RCC 7860 (cell line): Measurements from ENCODE around the gene CSF2.
"Not testable (repeated sequence)": the region's sequence is repeated elsewhere in the genome, so short reads cannot be mapped to it uniquely, and the experiment has no call there.

Experiments used
- DNase-seq: peaks from one replicate; pipeline ENCODE4 v3.0.0-alpha.2; 2015; ENCODE audit warnings: low spot score
- FAIRE-seq: peaks from 2 replicates; lab custom pipeline; 2012; peaks lifted over from hg19 to GRCh38; lab: Jason Lieb, UNC

CSF2 gene

GRCh38 chr5:132105688-132106087, 32.1 kb downstream of the CSF2 start:
- DNase-seq (no peak), FAIRE-seq (no peak)

DNA sequence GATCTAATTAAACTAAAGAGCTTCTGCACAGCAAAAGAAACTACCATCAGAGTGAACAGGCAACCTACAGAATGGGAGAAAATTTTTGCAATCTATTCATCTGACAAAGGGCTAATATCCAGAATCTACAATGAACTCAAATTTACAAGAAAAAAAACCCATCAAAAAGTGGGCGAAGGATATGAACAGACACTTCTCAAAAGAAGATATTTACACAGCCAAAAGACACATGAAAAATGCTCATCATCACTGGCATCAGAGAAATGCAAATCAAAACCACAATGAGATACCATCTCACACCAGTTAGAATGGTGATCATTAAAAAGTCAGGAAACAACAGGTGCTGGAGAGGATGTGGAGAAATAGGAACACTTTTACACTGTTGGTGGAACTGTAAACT, 34.9 kb downstream of the CSF2 start:
- not testable (repeated sequence) for DNase-seq, FAIRE-seq

- FAIRE-seq, DNase-seq: not testable (repeated sequence)
Observed at GRCh38 chr5:132108957-132109356, 35.4 kb downstream of the CSF2 start.

DNA sequence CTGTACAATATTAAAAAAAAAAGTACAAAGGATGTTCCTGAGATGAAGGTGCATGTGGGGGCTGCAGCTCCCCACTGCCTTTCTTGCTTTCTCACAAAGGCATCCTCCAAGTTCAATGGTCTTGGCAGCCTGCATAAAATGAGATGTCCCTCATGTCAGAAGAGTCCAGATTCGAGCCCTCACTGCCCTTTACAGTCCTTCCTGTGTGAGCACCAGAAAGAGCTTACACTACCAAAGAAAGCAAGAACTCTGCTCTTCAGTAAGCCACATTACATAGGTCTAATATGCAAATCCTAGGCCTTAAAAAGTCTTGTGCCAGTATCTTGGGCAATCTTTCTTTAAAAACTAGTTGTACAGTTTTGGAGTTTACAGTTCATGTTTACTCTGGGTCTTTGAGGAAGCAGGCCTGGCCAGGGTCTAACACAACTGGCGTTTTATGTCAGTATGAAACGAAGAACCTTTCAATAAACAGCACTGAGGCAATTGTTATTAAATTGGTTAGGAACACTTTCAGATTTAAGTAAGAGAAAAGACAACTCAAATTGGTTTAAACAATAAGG, 36.0 kb downstream of the CSF2 start:
- DNase-seq: no peak
- no peak for FAIRE-seq

GRCh38 chr5:132110195-132110594, 36.6 kb downstream of the CSF2 start:
- FAIRE-seq (no peak), DNase-seq (no peak)

DNA sequence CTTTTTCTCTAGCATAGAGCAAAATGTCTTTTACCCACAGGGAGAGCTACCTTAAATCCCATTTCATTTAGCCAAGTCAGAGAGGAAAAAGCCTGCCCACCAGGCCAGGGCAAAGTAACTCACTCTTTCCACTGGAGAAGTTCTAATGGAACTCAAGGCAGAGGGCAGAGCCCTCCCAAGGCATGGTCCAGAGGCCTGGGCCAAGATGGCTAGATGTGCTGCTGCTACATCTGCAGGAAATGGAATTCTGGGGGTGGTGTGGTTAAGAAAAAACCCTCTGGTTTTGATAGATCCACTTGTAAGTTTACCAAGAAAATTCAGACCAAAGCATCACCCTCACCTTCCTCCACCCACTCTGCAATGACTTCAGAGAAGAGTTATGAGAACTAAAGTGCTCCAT, 37.3 kb downstream of the CSF2 start:
- no peak for FAIRE-seq
- DNase-seq: no peak

- FAIRE-seq: no peak
- no peak for DNase-seq
Observed at GRCh38 chr5:132112111-132112510, 38.5 kb downstream of the CSF2 start.

DNA sequence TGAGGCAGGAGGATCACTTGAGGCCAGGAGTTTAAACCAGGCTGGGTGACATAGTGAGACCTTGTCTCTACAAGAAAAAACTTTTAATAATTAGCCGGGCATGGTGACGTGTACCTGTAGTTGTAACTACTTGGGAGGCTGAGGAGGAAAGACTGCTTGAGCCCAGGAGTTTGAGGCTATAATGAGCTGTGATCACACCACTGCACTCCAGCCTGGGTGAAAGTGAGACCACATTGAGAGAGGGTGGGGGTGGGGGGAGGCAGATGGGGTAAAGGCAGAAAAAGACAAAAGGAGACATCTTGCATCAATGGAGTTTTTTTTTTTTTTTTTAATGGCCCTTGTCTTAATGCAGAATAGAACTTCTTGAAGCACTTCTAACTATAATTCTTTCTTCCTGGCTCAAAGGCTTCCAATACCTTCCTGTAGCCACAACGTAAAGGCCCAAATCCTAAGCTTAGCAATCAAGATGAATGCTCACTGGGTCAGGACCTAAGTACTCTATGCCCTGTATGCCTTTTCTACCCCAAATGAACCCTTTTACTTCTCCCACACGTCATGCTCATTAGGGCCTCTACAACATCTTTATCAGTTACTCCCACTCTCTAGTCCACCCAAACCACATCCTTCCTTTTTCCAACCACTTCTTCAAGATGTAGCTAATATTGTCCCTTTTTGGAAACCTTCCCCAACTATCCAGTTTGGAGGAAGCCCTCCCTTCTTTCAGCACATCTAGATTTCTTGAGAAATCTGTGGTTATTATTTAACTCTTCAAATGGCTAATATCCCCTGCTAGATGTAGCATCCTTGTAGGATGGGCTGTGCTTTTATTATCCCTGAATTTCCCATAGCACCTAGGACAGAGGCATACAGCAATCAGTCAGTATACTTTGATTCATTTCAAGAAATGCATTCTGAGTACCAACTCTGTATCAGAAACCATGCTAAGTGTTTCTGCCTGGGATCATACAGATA, 40.8 kb downstream of the CSF2 start:
- DNase-seq (no peak), FAIRE-seq (no peak)

GRCh38 chr5:132115375-132115774, 41.8 kb downstream of the CSF2 start:
- no peak for DNase-seq
- no peak for FAIRE-seq

- no peak for DNase-seq
- FAIRE-seq: no peak
Observed at GRCh38 chr5:132116072-132116471, 42.5 kb downstream of the CSF2 start.

DNA sequence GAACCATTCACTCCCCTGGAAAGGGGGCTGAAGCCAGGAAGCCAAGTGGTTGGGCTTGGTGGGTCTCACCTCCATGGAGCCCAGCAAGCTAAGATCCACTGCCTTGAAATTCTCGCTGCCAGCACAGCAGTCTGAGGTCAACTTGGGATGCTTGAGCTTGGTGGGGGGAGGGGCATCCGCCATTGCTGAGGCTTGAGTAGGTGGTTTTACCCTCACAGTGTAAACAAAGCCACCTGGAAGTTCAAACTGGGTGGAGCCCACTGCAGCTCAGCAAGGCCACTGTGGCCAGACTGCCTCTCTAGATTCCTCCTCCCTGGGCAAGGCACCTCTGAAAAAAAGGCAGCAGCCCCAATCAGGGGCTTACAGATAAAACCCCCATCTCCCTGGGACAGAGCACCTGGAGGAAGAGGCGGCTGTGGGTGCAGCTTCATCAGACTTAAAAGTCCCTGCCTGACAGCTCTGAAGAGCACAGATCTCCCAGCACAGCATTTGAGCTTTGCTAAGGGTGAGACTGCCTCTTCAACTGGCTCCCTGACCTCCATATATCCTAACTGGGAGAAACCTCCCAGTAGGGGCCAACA, 43.4 kb downstream of the CSF2 start:
- DNase-seq, FAIRE-seq: not testable (repeated sequence)

- not testable (repeated sequence) for FAIRE-seq, DNase-seq
Observed at GRCh38 chr5:132120717-132121116, 47.1 kb downstream of the CSF2 start.

DNA sequence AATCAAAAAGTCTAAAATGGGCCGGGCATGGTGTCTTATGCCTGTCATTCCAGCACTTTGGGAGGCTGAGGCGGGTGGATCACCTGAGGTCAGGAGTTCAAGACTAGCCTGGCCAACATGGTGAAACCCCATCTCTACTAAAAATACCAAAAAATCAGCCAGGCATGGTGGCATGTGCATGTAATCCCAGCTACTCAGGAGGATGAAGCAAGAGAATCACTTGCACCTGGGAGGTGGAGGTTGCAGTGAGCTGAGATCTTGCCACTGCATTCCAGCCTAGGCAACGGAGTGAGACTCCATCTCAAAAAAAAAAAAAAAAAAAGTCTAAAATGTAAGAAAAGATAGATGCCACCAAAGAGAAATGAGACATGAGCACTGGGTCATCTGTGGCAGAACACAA, 49.4 kb downstream of the CSF2 start:
- DNase-seq, FAIRE-seq: not testable (repeated sequence)

GRCh38 chr5:132123578-132123977, 50.0 kb downstream of the CSF2 start:
- not testable (repeated sequence) for DNase-seq, FAIRE-seq
